Astrocyte of the cerebellum (primary cell): ENCODE measurements around the gene LAMC3.

ENCODE experiments used
- DNase-seq: peaks from one replicate; pipeline ENCODE4 v3.0.0-alpha.2; 2011; ENCODE audit warnings: low read depth
- H3K4me3 ChIP-seq: 2 replicates; pipeline ENCODE4 v1.5.1; 2011; ENCODE audit warnings: mild to moderate bottlenecking, low read depth, low read length, moderate library complexity
- in situ Hi-C: cut with HindIII; loops from 2 replicates; pipeline ENCODE4 v1.10.0; 2017; ENCODE audit warnings: low sequenced_read_pairs
- TF ChIP-seq, protein P1 (sequence below): IDR thresholded peaks from 2 replicates; pipeline ENCODE4 v1.5.1; 2012; ENCODE audit warnings: low read length, low read depth, moderate library complexity, mild to moderate bottlenecking; ENCODE audit errors: missing control alignments

LAMC3 gene

DNA sequence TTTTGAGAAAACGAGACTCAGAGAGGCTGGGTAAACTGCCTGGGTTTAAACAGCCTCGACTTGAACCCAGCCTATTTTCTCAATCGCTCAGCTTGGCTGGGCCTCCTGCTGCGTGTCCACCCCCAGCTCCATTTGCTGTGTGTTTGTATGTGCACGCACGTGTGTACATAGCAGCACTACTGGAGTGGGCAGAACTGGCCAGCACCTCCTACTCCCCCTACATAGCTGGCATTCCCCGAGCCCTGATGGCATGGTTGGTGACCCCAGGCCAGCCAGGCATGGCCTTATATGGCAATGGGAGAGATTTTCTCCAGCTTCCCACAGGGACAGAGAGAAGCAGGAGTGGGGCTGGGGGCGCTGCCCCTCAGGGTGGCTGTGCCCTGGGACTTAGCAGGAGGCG is 91.5 kb downstream of the LAMC3 start:
- in situ Hi-C loops, result no loop called here
- DNase-seq, result no peak
- TF ChIP-seq, protein P1, sequence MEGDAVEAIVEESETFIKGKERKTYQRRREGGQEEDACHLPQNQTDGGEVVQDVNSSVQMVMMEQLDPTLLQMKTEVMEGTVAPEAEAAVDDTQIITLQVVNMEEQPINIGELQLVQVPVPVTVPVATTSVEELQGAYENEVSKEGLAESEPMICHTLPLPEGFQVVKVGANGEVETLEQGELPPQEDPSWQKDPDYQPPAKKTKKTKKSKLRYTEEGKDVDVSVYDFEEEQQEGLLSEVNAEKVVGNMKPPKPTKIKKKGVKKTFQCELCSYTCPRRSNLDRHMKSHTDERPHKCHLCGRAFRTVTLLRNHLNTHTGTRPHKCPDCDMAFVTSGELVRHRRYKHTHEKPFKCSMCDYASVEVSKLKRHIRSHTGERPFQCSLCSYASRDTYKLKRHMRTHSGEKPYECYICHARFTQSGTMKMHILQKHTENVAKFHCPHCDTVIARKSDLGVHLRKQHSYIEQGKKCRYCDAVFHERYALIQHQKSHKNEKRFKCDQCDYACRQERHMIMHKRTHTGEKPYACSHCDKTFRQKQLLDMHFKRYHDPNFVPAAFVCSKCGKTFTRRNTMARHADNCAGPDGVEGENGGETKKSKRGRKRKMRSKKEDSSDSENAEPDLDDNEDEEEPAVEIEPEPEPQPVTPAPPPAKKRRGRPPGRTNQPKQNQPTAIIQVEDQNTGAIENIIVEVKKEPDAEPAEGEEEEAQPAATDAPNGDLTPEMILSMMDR, result no peak
- H3K4me3 ChIP-seq, result no peak overlapping the region

DNA sequence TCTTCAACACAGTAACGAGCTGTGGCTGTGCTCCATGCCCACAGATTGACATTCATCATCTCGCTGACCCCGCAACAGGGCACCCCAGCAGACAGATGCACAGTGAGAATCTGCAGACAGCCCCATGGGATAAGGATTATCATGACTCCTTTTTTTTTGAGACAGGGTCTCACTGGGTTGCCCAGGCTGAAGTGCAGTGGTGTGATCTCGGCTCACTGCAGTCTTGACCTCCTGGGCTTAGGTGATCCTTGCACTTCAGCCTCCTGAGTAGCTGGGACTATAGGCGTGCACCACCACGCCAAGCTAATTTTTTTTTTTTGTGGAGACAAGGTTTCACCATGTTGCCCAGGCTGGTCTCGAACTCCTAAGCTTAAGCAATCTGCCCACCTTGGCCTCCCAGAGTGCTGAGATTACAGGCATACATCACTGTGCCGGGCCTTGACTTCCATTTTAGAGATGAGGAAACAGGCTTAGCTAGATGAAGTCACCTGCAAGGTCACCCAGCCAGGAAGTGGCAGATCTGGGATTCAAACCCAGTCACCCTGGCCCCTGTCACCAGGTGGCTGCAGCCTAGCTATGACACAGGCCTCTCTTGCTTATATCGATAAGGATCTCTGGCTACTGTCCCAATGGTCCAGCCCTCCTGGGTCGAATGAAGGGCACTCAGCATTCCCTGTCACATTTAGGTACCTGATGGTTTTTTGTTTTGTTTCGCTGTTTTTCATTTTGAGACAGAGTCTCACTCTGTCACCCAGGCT is 92.4 kb downstream of the LAMC3 start:
- in situ Hi-C loops, result no loop called here
- TF ChIP-seq, protein P1, result no peak
- no peak for DNase-seq
- H3K4me3 ChIP-seq, result no peak overlapping the region

DNA sequence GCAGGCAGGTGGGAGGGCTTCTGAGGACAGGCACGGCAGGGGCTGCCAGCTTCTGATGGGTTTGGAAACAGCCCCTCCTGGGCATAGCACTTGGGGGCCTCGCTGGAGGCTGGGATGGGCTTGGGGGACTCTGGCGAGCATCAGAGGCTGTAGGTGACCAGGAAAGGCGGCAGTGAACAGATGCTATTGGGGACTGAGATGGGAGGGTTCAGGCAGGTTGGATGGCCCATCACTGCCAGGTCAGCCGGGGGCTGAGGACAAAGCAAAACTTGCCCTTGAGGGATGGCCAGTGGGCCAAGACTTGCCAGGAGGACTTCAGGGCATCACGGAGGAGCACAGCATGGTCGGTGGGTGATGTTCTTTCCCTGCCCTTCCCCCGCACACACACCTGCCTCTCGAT is 94.0 kb downstream of the LAMC3 start:
- no peak for DNase-seq
- in situ Hi-C loops, result no loop called here
- TF ChIP-seq, protein P1, result no peak
- no peak overlapping the region for H3K4me3 ChIP-seq

DNA sequence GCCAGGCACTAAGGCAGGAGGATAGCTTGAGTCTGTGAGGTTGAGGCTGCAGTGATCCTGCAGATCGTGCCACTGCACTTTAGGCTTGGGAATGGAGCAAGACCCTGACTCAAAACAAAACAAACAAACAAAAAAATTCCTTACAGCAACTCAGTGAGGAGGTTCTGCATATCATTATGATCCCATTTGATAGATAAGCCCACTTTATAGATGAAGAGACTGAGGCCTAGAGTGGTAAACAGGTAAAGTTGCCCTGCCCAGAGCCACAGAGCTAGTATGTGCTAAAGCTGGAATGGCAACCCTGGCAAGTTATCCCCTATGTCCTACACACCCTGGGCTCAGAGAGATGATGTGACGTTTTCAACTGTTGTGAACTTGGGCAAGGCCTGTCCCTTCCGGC is 94.6 kb downstream of the LAMC3 start:
- in situ Hi-C loops, result no loop called here
- DNase-seq, result no peak
- TF ChIP-seq, protein P1, result no peak

DNA sequence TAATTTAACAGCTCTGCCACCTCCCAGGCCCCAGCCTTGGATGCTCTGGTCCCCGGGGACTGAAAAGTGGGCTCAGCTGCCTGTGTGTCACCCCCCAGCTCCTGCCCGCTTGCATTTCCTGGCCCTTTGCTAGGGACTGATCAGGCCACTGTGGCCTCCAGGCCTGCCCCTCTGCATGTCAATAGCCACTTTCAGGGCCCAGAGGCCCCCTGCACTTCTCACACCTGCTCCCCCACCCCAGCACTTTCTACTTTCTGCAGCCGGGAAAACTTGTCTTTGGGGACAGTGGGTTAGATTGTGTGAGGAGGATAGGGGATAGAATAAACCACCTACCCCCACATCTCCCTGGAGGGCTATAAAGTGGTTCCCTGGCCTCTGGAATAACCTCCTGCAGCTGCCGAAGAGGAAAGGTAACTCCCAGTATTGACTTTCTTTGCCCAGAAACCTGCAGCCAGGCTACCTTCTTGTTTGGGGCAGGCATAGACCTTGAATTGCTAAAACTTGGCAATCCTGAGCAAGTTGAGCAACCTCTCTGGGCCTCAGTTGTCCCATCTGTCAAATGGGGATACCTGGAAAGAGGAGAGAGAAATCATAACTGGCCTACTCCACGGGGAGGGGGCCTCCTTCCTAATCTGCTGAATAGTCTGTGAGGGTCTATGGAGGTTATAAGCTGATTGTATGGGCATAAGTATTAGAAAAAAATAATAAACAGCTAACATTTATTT is 95.2 kb downstream of the LAMC3 start:
- TF ChIP-seq, protein P1, result no peak
- in situ Hi-C loops, result no loop called here
- H3K4me3 ChIP-seq, result no peak overlapping the region
- DNase-seq, result no peak

More for the DNA sequence above, 94.6 kb downstream of the LAMC3 start:
- H3K4me3 ChIP-seq, result no peak overlapping the region

DNA sequence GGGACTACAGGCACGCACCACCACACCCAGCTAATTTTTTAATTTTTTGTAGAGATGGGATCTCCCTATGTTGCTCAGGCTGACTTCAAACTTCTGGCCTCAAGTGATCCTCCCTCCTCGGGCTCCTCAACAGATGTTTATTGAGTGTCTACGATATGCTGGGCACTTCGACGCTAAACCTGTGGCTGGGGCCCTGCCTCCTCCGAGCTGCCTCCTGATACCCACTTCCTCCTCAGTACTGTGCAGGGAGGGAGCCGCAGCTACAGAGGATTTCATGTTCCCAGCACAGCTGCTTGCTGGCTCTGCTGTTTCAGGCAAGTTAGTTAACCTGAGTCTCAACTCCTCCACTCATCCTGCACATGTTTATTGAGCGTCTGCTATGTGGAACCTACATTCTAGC is 97.0 kb downstream of the LAMC3 start:
- no peak overlapping the region for H3K4me3 ChIP-seq
- in situ Hi-C loops, result no loop called here
- DNase-seq, result no peak
- TF ChIP-seq, protein P1, result no peak
